HEK293 (cell line): Measurements from ENCODE around the gene CNTNAP5.

ENCODE experiments used
- CTCF ChIA-PET: fragments of 350-600 bp; formaldehyde crosslinking; extraction: SDS; loops from one replicate; lab custom pipeline; 2021; ENCODE audit warnings: antibody characterized with exemption; lab: Yijun Ruan, JAX
- POLR2A ChIA-PET: fragments of 300-600 bp; formaldehyde crosslinking; extraction: SDS; loops from one replicate; lab custom pipeline; 2020; ENCODE audit warnings: antibody characterized with exemption, inconsistent platforms; lab: Yijun Ruan, JAX
- H3K27ac ChIP-seq: fragments of 200-500 bp; sonication (Bioruptor generic); 2 replicates; pipeline ENCODE4 v1.5.1; 2014; ENCODE audit warnings: low read depth, low read length, control low read depth, inconsistent platforms; ENCODE audit errors: extremely low read depth
- H3K36me3 ChIP-seq, 2 experiments: fragments of 200-500 bp in 1 of 2; sonication (Bioruptor generic) in 1 of 2; 1 replicate in 1 of 2; 2 replicates in 1 of 2; pipeline ENCODE4 v1.5.1; 2014 to 2017; ENCODE audit warnings: inconsistent platforms in 2 of 2, low read length in 2 of 2; ENCODE audit not compliant: control insufficient read depth in 2 of 2, insufficient read depth in 1 of 2
- H3K4me1 ChIP-seq: fragments of 200-500 bp; sonication (Bioruptor generic); 2 replicates; pipeline ENCODE4 v1.5.1; 2014; ENCODE audit warnings: mild to moderate bottlenecking, low read length, inconsistent platforms; ENCODE audit not compliant: control insufficient read depth, insufficient read depth
- H3K4me3 ChIP-seq: 2 replicates; pipeline ENCODE4 v1.5.1; 2011; ENCODE audit warnings: low read depth, mild to moderate bottlenecking, control low read depth, low read length, moderate library complexity
- H3K9me3 ChIP-seq: fragments of 200-500 bp; sonication (Bioruptor generic); 2 replicates; pipeline ENCODE4 v1.5.1; 2014; ENCODE audit warnings: low read depth, low read length, inconsistent platforms; ENCODE audit not compliant: control insufficient read depth, insufficient read depth
- PRDM2 ChIP-seq: fragments of 450-650 bp; formaldehyde crosslinking; IDR thresholded peaks from 2 replicates; pipeline ENCODE4 v1.5.1; 2016; ENCODE audit warnings: missing biosample characterization, missing genetic modification characterization, borderline replicate concordance
- PRDM6 ChIP-seq: fragments of 450-650 bp; formaldehyde crosslinking; IDR thresholded peaks from 2 replicates; pipeline ENCODE4 v1.5.1; 2017; ENCODE audit warnings: missing biosample characterization, missing genetic modification characterization
- SCRT1 ChIP-seq: fragments of 450-650 bp; formaldehyde crosslinking; IDR thresholded peaks from 2 replicates; pipeline ENCODE4 v1.5.1; 2016; ENCODE audit warnings: missing biosample characterization, missing genetic modification characterization, borderline replicate concordance
- SETDB1 ChIP-seq: IDR thresholded peaks from one replicate; pipeline ENCODE4 v1.6.1; 2017; ENCODE audit warnings: mild to moderate bottlenecking, low read length, moderate library complexity, mixed read lengths; ENCODE audit not compliant: insufficient read length
- ZFP37 ChIP-seq: fragments of 450-650 bp; formaldehyde crosslinking; IDR thresholded peaks from 2 replicates; pipeline ENCODE4 v1.5.1; 2016; ENCODE audit warnings: missing biosample characterization, missing genetic modification characterization
- ZNF23 ChIP-seq: fragments of 450-650 bp; formaldehyde crosslinking; IDR thresholded peaks from 2 replicates; pipeline ENCODE4 v1.5.1; 2016; ENCODE audit warnings: missing biosample characterization, missing genetic modification characterization, borderline replicate concordance
- ZNF324 ChIP-seq: fragments of 450-650 bp; formaldehyde crosslinking; IDR thresholded peaks from 2 replicates; pipeline ENCODE4 v1.5.1; 2016; ENCODE audit warnings: missing biosample characterization, missing genetic modification characterization
- ZNF48 ChIP-seq: fragments of 450-650 bp; formaldehyde crosslinking; IDR thresholded peaks from 2 replicates; pipeline ENCODE4 v1.5.1; 2016; ENCODE audit warnings: missing biosample characterization, missing genetic modification characterization
- ZNF548 ChIP-seq: fragments of 450-650 bp; formaldehyde crosslinking; IDR thresholded peaks from 2 replicates; pipeline ENCODE4 v1.5.1; 2016; ENCODE audit warnings: missing biosample characterization, missing genetic modification characterization
- ZNF629 ChIP-seq: fragments of 450-650 bp; formaldehyde crosslinking; IDR thresholded peaks from 2 replicates; pipeline ENCODE4 v1.5.1; 2017; ENCODE audit warnings: missing biosample characterization, missing genetic modification characterization
- ZNF76 ChIP-seq: fragments of 450-650 bp; formaldehyde crosslinking; IDR thresholded peaks from 2 replicates; pipeline ENCODE4; 2016; ENCODE audit warnings: low read depth, missing biosample characterization, missing genetic modification characterization, borderline replicate concordance
- ZNF792 ChIP-seq: fragments of 450-650 bp; formaldehyde crosslinking; IDR thresholded peaks from 2 replicates; pipeline ENCODE4 v1.5.1; 2016; ENCODE audit warnings: missing biosample characterization, missing genetic modification characterization
- ZSCAN4 ChIP-seq: fragments of 450-650 bp; formaldehyde crosslinking; IDR thresholded peaks from 2 replicates; pipeline ENCODE4 v1.5.1; 2017; ENCODE audit warnings: missing biosample characterization, missing genetic modification characterization
- TF ChIP-seq, protein P1 (sequence below): fragments of 450-650 bp; formaldehyde crosslinking; conservative IDR thresholded peaks from 2 replicates; pipeline ENCODE4 v1.5.1; 2016; ENCODE audit warnings: low read depth, missing biosample characterization, missing genetic modification characterization
- TF ChIP-seq, protein P2 (sequence below): fragments of 450-650 bp; formaldehyde crosslinking; IDR thresholded peaks from 2 replicates; pipeline ENCODE4 v1.5.1; 2017; ENCODE audit warnings: missing biosample characterization, missing genetic modification characterization

CNTNAP5 gene

GRCh38 chr2:124580263-124580662 is 555.2 kb downstream of the CNTNAP5 start (continued):
- TF ChIP-seq, protein P1, sequence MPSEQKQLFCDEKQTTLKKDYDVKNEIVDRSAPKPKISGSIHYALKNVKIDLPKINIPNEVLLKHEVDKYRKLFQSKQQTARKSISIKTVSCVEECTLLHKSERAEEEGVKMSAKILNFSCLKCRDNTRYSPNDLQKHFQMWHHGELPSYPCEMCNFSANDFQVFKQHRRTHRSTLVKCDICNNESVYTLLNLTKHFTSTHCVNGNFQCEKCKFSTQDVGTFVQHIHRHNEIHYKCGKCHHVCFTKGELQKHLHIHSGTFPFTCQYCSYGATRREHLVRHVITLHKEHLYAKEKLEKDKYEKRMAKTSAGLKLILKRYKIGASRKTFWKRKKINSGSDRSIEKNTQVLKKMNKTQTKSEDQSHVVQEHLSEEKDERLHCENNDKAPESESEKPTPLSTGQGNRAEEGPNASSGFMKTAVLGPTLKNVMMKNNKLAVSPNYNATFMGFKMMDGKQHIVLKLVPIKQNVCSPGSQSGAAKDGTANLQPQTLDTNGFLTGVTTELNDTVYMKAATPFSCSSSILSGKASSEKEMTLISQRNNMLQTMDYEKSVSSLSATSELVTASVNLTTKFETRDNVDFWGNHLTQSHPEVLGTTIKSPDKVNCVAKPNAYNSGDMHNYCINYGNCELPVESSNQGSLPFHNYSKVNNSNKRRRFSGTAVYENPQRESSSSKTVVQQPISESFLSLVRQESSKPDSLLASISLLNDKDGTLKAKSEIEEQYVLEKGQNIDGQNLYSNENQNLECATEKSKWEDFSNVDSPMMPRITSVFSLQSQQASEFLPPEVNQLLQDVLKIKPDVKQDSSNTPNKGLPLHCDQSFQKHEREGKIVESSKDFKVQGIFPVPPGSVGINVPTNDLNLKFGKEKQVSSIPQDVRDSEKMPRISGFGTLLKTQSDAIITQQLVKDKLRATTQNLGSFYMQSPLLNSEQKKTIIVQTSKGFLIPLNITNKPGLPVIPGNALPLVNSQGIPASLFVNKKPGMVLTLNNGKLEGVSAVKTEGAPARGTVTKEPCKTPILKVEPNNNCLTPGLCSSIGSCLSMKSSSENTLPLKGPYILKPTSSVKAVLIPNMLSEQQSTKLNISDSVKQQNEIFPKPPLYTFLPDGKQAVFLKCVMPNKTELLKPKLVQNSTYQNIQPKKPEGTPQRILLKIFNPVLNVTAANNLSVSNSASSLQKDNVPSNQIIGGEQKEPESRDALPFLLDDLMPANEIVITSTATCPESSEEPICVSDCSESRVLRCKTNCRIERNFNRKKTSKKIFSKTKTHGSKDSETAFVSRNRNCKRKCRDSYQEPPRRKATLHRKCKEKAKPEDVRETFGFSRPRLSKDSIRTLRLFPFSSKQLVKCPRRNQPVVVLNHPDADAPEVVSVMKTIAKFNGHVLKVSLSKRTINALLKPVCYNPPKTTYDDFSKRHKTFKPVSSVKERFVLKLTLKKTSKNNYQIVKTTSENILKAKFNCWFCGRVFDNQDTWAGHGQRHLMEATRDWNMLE (tag by site-specific recombination) = no peak
- TF ChIP-seq ZNF48 (tag by site-specific recombination) = no peak

- Histone ChIP-seq H3K9me3 (no peaks in the 10 kb centered on the region), H3K4me3 (no peak overlapping the region), H3K27ac (no peak overlapping the region), H3K36me3 (no peaks in the 10 kb centered on the region)
- ChIA-PET CTCF (no interaction called here), POLR2A (no interaction called here)
- TF ChIP-seq, protein P2, sequence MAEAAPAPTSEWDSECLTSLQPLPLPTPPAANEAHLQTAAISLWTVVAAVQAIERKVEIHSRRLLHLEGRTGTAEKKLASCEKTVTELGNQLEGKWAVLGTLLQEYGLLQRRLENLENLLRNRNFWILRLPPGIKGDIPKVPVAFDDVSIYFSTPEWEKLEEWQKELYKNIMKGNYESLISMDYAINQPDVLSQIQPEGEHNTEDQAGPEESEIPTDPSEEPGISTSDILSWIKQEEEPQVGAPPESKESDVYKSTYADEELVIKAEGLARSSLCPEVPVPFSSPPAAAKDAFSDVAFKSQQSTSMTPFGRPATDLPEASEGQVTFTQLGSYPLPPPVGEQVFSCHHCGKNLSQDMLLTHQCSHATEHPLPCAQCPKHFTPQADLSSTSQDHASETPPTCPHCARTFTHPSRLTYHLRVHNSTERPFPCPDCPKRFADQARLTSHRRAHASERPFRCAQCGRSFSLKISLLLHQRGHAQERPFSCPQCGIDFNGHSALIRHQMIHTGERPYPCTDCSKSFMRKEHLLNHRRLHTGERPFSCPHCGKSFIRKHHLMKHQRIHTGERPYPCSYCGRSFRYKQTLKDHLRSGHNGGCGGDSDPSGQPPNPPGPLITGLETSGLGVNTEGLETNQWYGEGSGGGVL (tag by site-specific recombination) = no peak
- TF ChIP-seq ZNF76 (tag by site-specific recombination) = no peak
- TF ChIP-seq SETDB1 = no peak
- no peak for TF ChIP-seq ZSCAN4
- no peak for TF ChIP-seq ZFP37 (tag by site-specific recombination)
- TF ChIP-seq PRDM6 (tag by site-specific recombination) = no peak
- no peak for TF ChIP-seq ZNF324 (tag by site-specific recombination)
- TF ChIP-seq, all 188 proteins: peak for 0
- H3K4me1 ChIP-seq = no peaks in the 10 kb centered on the region
Observed at GRCh38 chr2:124582387-124582786, 557.3 kb downstream of the CNTNAP5 start.

DNA sequence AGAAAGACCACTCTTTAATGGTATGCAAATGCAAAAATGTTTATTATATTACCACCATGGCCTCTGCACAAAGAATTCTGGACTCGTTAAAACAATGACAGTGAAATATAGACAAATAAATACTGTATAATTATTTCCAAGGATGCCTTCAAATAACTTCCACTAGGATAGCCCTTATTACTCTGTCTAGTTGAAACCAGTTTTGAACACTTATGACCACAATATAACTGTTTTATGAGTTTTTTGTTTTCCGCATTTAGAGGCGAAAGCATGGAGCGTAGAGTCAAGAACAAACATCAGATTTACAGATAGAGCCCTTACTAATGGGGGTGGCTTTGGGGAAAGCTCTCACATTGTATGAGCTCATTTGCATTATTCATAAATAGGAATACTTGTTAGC is 559.5 kb downstream of the CNTNAP5 start:
- H3K9me3 ChIP-seq = no peaks in the 10 kb centered on the region
- no peak overlapping the region for H3K4me3 ChIP-seq
- ChIA-PET POLR2A (interaction anchor here (0.6 kb wide), 1 partner anchor 159 kb away, joined by 3 read pairs; no protein-coding TSS in a partner anchor), CTCF (no interaction called here)
- no peak overlapping the region for H3K27ac ChIP-seq
- H3K4me1 ChIP-seq = no peaks in the 10 kb centered on the region
- H3K36me3 ChIP-seq = no peaks in the 10 kb centered on the region
- TF ChIP-seq PRDM2 = no peak
- no peak for TF ChIP-seq ZNF792 (tag by site-specific recombination)
- no peak for TF ChIP-seq ZNF548 (tag by site-specific recombination)
- TF ChIP-seq ZNF23 (tag by site-specific recombination) = no peak
- no peak for TF ChIP-seq SCRT1 (tag by site-specific recombination)
- TF ChIP-seq ZNF629 (tag by site-specific recombination) = no peak
